Heart right ventricle (tissue), 16 donors: ENCODE measurements around the gene POPDC2. TPM values are rescaled to one million over a fixed set of nuclear protein-coding genes. Genes with fewer than 3 reads are reported as not detected.
A peak's percentile ranks its signal among the peaks of the same experiment; 100 is the strongest.
"Not testable (repeated sequence)": the region's sequence is repeated elsewhere in the genome, so short reads cannot be mapped to it uniquely, and the experiment has no call there.

Source experiments
- ATAC-seq, 8 donors: fragments of 200-7000 bp; cut with Tn5 transposase; one replicate each; pipeline ENCODE4 v1.9.1; 2020; ENCODE audit warnings: mild to moderate bottlenecking in 8 of 8, moderate library complexity in 8 of 8, moderate number of reproducible peaks in 1 of 8
- DNase-seq, 2 donors: peaks; one replicate each; pipeline ENCODE4 v3.0.0-alpha.2; 2020
- H3K27ac ChIP-seq, 10 donors: fragments of 200-600 bp; sonication (generic) in 2 of 10; one replicate each; pipeline versions ENCODE4 v1.5.0 to v1.8.0; 2020 to 2022; ENCODE audit warnings: mild to moderate bottlenecking in 3 of 10
- H3K27me3 ChIP-seq, 7 donors: fragments of 200-600 bp; one replicate each; pipeline ENCODE4 v1.8.0; 2021 to 2022; ENCODE audit warnings: mild to moderate bottlenecking in 2 of 7
- H3K36me3 ChIP-seq, 9 donors: fragments of 200-600 bp; sonication (generic) in 1 of 9; one replicate each; pipeline versions ENCODE4 v1.5.0 to v1.8.0; 2020 to 2022; ENCODE audit warnings: mild to moderate bottlenecking in 2 of 9
- H3K4me1 ChIP-seq, 9 donors: fragments of 200-600 bp; sonication (generic) in 1 of 9; one replicate each; pipeline versions ENCODE4 v1.5.0 to v1.8.0; 2020 to 2022; ENCODE audit warnings: mild to moderate bottlenecking in 4 of 9
- H3K4me3 ChIP-seq, 10 donors: fragments of 200-600 bp; sonication (generic) in 2 of 10; one replicate each; pipeline versions ENCODE4 v1.5.0 to v1.8.0; 2020 to 2022; ENCODE audit warnings: mild to moderate bottlenecking in 7 of 10, moderate library complexity in 2 of 10
- H3K9me3 ChIP-seq, 11 donors: fragments of 200-600 bp in 10 of 11; sonication (generic) in 2 of 11; one replicate each; pipeline versions ENCODE4 v1.5.0 to v1.8.0; 2013 to 2022; ENCODE audit warnings: mild to moderate bottlenecking in 2 of 11, control low read depth in 1 of 11, moderate library complexity in 1 of 11
- CTCF ChIP-seq, 9 donors: fragments of 200-600 bp; sonication (generic) in 2 of 9; IDR thresholded peaks; one replicate each; pipeline versions ENCODE4 v1.5.0 to v1.8.0; 2021 to 2022; ENCODE audit warnings: antibody characterized with exemption in 9 of 9, mild to moderate bottlenecking in 5 of 9, moderate library complexity in 1 of 9
- WGBS, 2 donors: extraction: QIAGEN DNeasy Blood & Tissue Kit; methylation state at CpG; one replicate each; pipeline ENCODE4 v1.1.7; 2013; ENCODE audit warnings: inconsistent platforms in 1 of 2; 5-methylcytosine and 5-hydroxymethylcytosine counted together
- intact Hi-C, 10 donors: fragments of 100-400 bp; cut with DNase I; formaldehyde crosslinking; loops; one replicate each; pipeline versions ENCODE4 v1.11.1 to v1.14.2; 2022
- polyA plus RNA-seq, 2 donors: library from polyadenylated mRNA; stranded (reverse); fragments of 200-250 nt; gene quantifications; one replicate each; pipeline ENCODE4 v1.2.3, GENCODE V29; 2013
- total RNA-seq, 10 donors: library from RNA; stranded (reverse); fragmentation: NEBNext Ultra II Directional in 3 of 10; extraction: Animal tissue kit (Norgen Biotek cat#: 25700) in 3 of 10; gene quantifications; one replicate each; pipeline versions ENCODE4 v1.2.1 to v1.2.4, GENCODE V29; 2021 to 2023
- donor health status: Arrhythmogenic right ventricular cardiomyopathy.
- donor health status: ischemic (EF 13 %, LVEDD 7.1; RV severe dilation, severe dysfunction).
- donor health status: healthy with polysubstance abuse.
- donor health status: DM: no; HTN: yes; CAD: no.
- donor health status: DM: no; HTN: no; CAD: no.
- donor health status: ischemic (EF 25% LVEDD 6.9; RV normal size, moderate dysfunction).
- donor health status: ischemic (EF 25% LVEDD 5.7; RV mildly dilated, moderate dysfunction).
- donor health status: healthy.
- donor health status: DM: yes; HTN: yes; CAD: no.
- donor health status: Ischemic cardiomyopathy.
- donor health status: ischemic (EF 35%, LVEDD 5.7; RV mildly dilated, moderate dysfunction).
- donor health status: nonischemic (EF 11% LVEDD 7.7; RV severe dilation, severe dysfunction).
- donor health status: DM: yes; HTN: yes; CAD: no.
- donor health status: PGD.
- donor health status: ischemic (EF 29% LVEDD 5.4; RV normal size, mild dysfunction).
- donor health status: nonischemic (EF 23%, LVEDD 6.1; RV moderate dilation, normal function).

The POPDC2 gene
- total and polyA plus RNA-seq, 12 donors, result 351 to 928 (median 732) TPM

- 55 to 56% methylated on average over 4 of the region's 4 CpGs for WGBS, 2 donors
- Histone ChIP-seq H3K27ac (no peak overlapping the region), H3K4me1 (no peaks in the 10 kb centered on the region), H3K4me3 (no peak overlapping the region), H3K36me3 (no peaks in the 10 kb centered on the region), H3K9me3 (peaks cover 0 to 4% (median 0%) of the 10 kb centered on the region in 11 donors), H3K27me3 (no peaks in the 10 kb centered on the region)
- ATAC-seq, result no peak
- intact Hi-C loops, result loop anchor here in 1 of 10 donors (10.0 kb wide), 1 partner anchor 415 kb away; no protein-coding TSS in a partner anchor
- TF ChIP-seq CTCF (IDR thresholded peaks at IDR 0.05), result peak in 7 of 9 donors; percentile 47 to 61 (median 50)
- DNase-seq, result no peak
Observed at GRCh38 chr3:119690043-119690656, 29.8 kb upstream of the POPDC2 start.

GRCh38 chr3:119683421-119683820 is 23.0 kb upstream of the POPDC2 start:
- no peak for DNase-seq
- ATAC-seq, result no peak
- 36 to 46% methylated on average over 1 of the region's 1 CpG for WGBS, 2 donors
- Histone ChIP-seq H3K27ac (no peak overlapping the region), H3K9me3 (peaks cover 0 to 4% (median 0%) of the 10 kb centered on the region in 11 donors), H3K36me3 (no peaks in the 10 kb centered on the region), H3K4me1 (peaks cover 0 to 4% (median 0%) of the 10 kb centered on the region in 9 donors), H3K4me3 (no peak overlapping the region), H3K27me3 (no peaks in the 10 kb centered on the region)
- no peak for TF ChIP-seq CTCF (IDR thresholded peaks at IDR 0.05)
- intact Hi-C loops, result loop anchor here in 8 of 10 donors (5.0 to 10.0 kb wide), 12 partner anchors 86 to 801 kb away; partner anchors contain the start of genes ADPRH (in 1 of the 8), PLA1A (in 1 of the 8), POGLUT1 (in 1 of the 8) and TEX55 (in 1 of the 8)

- peak overlapping the region in 3 of 10 donors; percentile 18 to 43 (median 25) for H3K27ac ChIP-seq
- WGBS, 2 donors, result 43 to 48% methylated on average over 1 of the region's 1 CpG
- H3K27me3 ChIP-seq, result no peaks in the 10 kb centered on the region
- peak; percentile 30 to 77 (median 59) for TF ChIP-seq CTCF (IDR thresholded peaks at IDR 0.05)
- no peak overlapping the region for H3K4me3 ChIP-seq
- no peak for DNase-seq
- no peaks in the 10 kb centered on the region for H3K36me3 ChIP-seq
- peaks cover 0 to 11% (median 6%) of the 10 kb centered on the region in 9 donors for H3K4me1 ChIP-seq
- intact Hi-C loops, result loop anchor here in 8 of 10 donors (2.0 to 10.0 kb wide), 13 partner anchors 84 to 799 kb away; partner anchors contain the start of genes ADPRH (in 1 of the 8), PLA1A (in 1 of the 8), POGLUT1 (in 1 of the 8) and TEX55 (in 1 of the 8)
- H3K9me3 ChIP-seq, result no peaks in the 10 kb centered on the region
- no peak for ATAC-seq
Observed at GRCh38 chr3:119681279-119681678, 20.9 kb upstream of the POPDC2 start.

- ATAC-seq (no peak), DNase-seq (no peak)
- no peaks in the 10 kb centered on the region for H3K27me3 ChIP-seq
- no peak for TF ChIP-seq CTCF (IDR thresholded peaks at IDR 0.05)
- intact Hi-C loops, result loop anchor here (2.0 to 10.0 kb wide), 18 partner anchors 83 to 798 kb away; partner anchors contain the start of genes PLA1A (in 3 of the 10), ADPRH (in 2 of the 10), POGLUT1 (in 1 of the 10) and TEX55 (in 1 of the 10)
- no peaks in the 10 kb centered on the region for H3K9me3 ChIP-seq
- H3K36me3 ChIP-seq, result peaks cover 0 to 6% (median 0%) of the 10 kb centered on the region in 9 donors
- peak overlapping the region in 1 of 10 donors; percentile 18 for H3K27ac ChIP-seq
- H3K4me3 ChIP-seq, result no peak overlapping the region
- peaks cover 3 to 25% (median 18%) of the 10 kb centered on the region in 9 donors for H3K4me1 ChIP-seq
Observed at GRCh38 chr3:119679874-119680273, 19.5 kb upstream of the POPDC2 start.

GRCh38 chr3:119678209-119678608 is 17.8 kb upstream of the POPDC2 start:
- H3K4me1 ChIP-seq, result peaks cover 3 to 33% (median 24%) of the 10 kb centered on the region in 9 donors
- H3K36me3 ChIP-seq, result peaks cover 0 to 22% (median 5%) of the 10 kb centered on the region in 9 donors
- H3K27me3 ChIP-seq, H3K4me3 ChIP-seq, H3K9me3 ChIP-seq, ATAC-seq, DNase-seq: not testable (repeated sequence)
- WGBS, 2 donors, result 97 to 98% methylated on average over 10 of the region's 10 CpGs
- intact Hi-C loops, result loop anchor here in 7 of 10 donors (5.0 to 10.0 kb wide), 10 partner anchors 81 to 403 kb away; partner anchors contain the start of genes PLA1A (in 2 of the 7), ADPRH (in 1 of the 7) and TIMMDC1 (in 1 of the 7)
- H3K27ac ChIP-seq, result peak overlapping the region in 6 of 10 donors; percentile 89 to 98 (median 96)
